Stimulated activated CD4-positive, alpha-beta T cell treated with anti-CD3 and anti-CD28 coated beads, Interleukin-1b, Interleukin-23, amount 100 ng/mL, for 24 hours (primary cell): ENCODE measurements around the gene CCDC127.
A peak's percentile ranks its signal among the peaks of the same experiment; 100 is the strongest.
"Not testable (repeated sequence)": the region's sequence is repeated elsewhere in the genome, so short reads cannot be mapped to it uniquely, and the experiment has no call there.

Source experiments
- DNase-seq, 4 experiments: peaks; one replicate each; pipeline ENCODE4 v3.0.0-alpha.2; 2020; ENCODE audit warnings: low read depth in 4 of 4, low spot score in 1 of 4

CCDC127 gene

DNA sequence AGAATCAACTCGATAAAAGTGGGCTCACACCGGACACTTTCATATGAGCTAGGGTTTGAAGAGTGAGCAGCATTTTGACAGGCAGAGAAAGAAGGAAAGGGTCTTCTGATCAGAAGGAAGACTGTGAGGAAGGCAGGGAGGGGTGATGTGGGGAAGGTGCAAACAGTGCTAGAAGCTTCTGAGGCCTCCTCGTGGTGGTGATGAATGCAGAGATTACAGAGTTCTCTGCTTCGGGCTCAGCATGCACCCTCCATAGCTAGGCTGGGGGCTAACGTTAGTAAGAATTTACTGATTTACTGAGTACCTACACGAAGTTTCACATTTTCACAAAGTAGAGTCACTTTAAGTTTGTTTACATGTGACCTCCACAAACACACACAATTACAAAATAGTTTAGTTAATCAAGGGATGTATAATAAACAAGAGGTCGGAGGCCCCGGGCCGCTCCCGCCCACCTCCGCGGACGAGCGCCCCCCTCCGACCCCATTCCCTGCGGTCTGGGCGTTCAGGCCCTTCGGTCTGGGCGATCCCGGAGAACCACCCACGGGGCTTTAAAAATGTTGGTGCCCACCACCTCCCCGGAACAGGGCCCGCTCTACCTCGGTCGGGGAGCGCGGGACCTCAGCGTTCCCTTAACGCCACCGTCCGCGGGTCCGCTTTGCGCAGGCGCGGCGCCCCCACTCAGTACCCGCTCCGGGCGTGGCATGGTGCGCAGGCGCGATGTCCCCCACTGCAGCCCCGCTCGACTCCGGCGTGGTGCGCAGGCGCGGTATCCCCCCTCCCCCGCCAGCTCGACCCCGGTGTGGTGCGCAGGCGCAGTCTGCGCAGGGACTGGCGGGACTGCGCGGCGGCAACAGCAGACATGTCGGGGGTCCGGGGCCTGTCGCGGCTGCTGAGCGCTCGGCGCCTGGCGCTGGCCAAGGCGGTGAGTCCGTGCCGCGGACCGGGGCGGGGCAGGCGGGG is at the start of gene CCDC127, which contains the start of gene SDHA:
CCDC127 (minus strand) TSS at position 660 of the 963 bp plus-strand sequence. CDS start 1,304 bp downstream, outside the sequence.
SDHA (plus strand) TSS at position 827 of the 963 bp plus-strand sequence; CDS start at position 863, 36 bp downstream.
- DNase-seq: peak; percentile 95 to 99 (median 98)

DNA sequence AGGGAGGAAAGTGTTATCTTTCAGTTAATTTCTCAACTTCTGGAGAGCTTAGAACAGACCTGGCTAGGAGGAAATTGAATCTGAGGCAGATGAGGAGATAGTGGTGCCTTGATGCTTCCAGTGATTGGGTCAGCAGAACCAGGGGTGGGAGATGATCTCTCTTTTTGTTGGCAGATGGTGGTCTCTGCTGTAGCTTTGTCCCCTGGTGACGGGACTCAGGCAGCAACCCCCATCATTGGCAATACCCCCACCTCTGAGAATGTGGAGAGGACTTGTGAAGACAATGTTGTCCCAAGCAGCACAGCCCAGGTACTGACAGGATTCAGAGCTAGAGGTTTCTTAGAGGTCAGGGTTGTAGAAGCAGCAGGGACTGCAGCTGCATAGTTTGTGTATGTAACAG is 49.8 kb upstream of the CCDC127 start:
- DNase-seq: no peak

- not testable (repeated sequence) for DNase-seq
These were observed 48.5 kb upstream of the CCDC127 start for GRCh38 chr5:266311-267026.

DNA sequence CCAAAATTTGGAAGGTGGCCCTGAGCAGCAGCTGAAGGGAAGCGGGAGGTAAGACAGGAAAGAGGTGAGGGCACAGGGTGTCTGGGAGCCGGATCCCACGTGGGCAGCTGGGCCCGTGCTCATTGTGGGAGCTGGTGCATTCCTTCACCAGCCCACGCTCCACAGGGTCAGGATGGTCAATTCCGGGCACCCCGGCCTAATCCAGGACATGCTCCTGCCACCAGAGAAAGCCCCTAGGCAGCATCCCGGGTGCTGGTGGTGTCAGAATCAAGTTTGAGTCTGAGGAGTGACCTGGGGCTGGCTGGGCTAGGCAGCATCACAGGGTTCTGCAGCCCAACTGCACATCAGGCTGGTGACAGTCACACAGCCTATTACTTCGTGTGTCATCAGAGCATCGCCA is 46.4 kb upstream of the CCDC127 start:
- no peak for DNase-seq

GRCh38 chr5:263275-263974 is 45.5 kb upstream of the CCDC127 start:
- not testable (repeated sequence) for DNase-seq

DNA sequence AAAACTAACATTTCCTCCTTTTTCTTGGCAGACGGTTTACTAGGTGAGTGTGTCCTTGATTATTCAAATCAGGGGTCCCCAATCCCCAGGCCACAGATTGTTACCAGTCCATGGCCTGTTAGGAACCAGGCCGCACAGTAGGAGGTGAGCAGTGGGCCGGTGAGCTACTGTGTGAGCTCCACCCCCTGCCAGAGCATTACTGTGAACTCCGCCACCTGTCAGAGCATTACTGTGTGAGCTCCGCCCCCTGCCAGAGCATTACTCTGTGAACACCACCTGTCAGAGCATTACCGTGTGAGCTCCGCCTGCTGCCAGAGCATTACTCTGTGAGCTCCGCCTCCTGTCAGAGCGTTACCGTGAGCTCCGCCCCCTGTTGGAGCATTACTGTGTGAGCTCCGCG is 39.2 kb upstream of the CCDC127 start:
- no peak for DNase-seq

GRCh38 chr5:256347-256746 is 38.4 kb upstream of the CCDC127 start:
- DNase-seq: not testable (repeated sequence)

DNA sequence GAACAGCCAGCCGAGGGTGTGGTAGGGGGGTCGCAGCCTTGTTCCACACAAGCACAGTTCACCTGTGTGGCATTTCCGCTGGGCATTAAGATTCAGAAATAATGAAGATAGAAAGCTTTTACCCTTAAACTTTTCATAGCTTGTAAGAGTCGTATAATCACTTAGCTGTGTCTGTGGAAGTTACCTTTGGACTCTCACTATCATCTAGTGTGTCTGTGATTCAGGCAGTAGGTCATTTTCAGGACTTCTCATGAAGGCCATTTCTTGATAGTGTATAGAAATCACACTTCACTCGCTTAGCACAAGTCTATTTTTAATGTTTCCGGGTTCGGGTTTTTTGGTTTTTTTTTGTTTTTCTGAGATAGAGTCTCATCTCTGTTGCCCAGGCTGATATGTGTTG is 37.2 kb upstream of the CCDC127 start:
- not testable (repeated sequence) for DNase-seq

- DNase-seq: not testable (repeated sequence)
These were observed 36.4 kb upstream of the CCDC127 start for GRCh38 chr5:254322-254721.

- no peak for DNase-seq
These were observed 34.6 kb upstream of the CCDC127 start for GRCh38 chr5:252546-252945.

- DNase-seq: not testable (repeated sequence)
These were observed 34.0 kb upstream of the CCDC127 start for GRCh38 chr5:251975-252374.

DNA sequence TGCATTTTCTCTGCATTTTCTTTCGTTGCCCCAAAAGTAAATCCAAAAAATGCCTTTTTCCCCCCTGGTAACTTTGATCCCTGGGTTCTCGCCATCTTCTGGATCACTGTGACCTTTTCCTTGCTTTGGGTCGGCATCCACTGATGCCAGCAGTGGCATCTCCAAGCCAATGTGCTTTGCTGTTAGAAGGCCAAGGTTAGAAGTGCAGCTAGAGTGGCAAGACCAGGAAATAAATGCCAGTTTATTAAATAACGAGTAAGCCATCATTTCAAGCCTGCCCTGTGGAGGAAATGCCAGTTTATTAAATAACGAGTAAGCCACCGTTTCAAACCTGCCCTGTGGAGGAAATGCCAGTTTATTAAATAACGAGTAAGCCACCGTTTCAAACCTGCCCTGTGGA is 33.6 kb upstream of the CCDC127 start:
- DNase-seq: not testable (repeated sequence)

GRCh38 chr5:251016-251415 is 33.1 kb upstream of the CCDC127 start:
- not testable (repeated sequence) for DNase-seq

DNA sequence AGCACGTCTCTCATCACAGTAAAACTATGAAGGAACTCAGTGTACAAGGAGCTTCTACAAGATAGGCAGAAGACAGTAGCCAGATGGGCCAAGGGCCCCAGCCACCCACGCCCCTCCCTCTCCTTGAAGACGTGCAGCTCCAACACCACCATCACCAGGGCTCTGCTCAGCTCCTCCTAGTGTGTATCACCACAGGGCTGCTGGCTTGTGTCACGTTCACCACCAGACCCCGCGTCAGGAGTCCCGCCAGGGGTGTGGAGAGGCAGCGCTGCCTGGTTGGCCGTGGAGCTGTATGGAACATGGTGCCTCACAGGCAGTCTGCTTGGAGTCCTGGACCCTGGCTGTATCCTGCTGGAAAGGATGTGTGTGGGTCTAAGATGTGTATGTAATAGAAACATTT is 32.4 kb upstream of the CCDC127 start:
- DNase-seq: not testable (repeated sequence)

DNA sequence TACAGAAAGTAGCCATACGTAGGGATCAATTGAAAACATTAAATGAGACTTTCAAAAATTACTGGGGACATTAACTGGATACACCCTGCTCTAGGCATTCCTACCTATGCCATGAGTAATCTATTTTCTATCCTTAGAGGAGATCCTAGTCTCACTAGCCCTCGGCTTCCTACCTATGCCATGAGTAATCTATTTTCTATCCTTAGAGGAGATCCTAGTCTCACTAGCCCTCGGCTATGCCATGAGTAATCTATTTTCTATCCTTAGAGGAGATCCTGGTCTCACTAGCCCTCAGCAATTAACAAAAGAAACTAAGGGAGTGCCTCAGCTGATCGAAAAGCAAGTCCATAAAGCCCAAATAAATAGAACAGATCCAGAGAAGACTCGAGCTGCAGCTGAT is 27.8 kb upstream of the CCDC127 start:
- DNase-seq: not testable (repeated sequence)

- DNase-seq: peak in 1 of 4 experiments; percentile 26
These were observed 25.9 kb upstream of the CCDC127 start for GRCh38 chr5:243683-244367.

- DNase-seq: not testable (repeated sequence)
These were observed 23.2 kb upstream of the CCDC127 start for GRCh38 chr5:241045-241669.

GRCh38 chr5:240550-240949 is 22.6 kb upstream of the CCDC127 start:
- not testable (repeated sequence) for DNase-seq

- DNase-seq: not testable (repeated sequence)
These were observed 20.0 kb upstream of the CCDC127 start for GRCh38 chr5:237931-238330.

- not testable (repeated sequence) for DNase-seq
These were observed 17.6 kb upstream of the CCDC127 start for GRCh38 chr5:235527-235926.
